Globus pallidus (tissue), 1 donor: ENCODE data around the gene PCSK6.
A peak's percentile ranks its signal among the peaks of the same experiment; 100 is the strongest.

Experiments
- DNase-seq: peaks from one replicate; pipeline ENCODE4 v3.0.0-alpha.2; 2015; ENCODE audit warnings: low spot score

PCSK6 gene

GRCh38 chr15:101489599-101490407 is at the start of gene PCSK6:
PCSK6 (minus strand) TSS chr15:101489707; CDS start chr15:101489670, 37 bp downstream.
- no peak for DNase-seq

GRCh38 chr15:101538996-101539395 is 49.5 kb upstream of the PCSK6 start:
- no peak for DNase-seq

- DNase-seq, result no peak
Observed at GRCh38 chr15:101538177-101538576, 48.7 kb upstream of the PCSK6 start.

GRCh38 chr15:101537483-101538080 is 48.1 kb upstream of the PCSK6 start:
- DNase-seq, result no peak

GRCh38 chr15:101536875-101537405 is 47.4 kb upstream of the PCSK6 start:
- no peak for DNase-seq

GRCh38 chr15:101536166-101536874 is 46.8 kb upstream of the PCSK6 start:
- DNase-seq, result no peak

- DNase-seq, result no peak
Observed at GRCh38 chr15:101535170-101535902, 45.8 kb upstream of the PCSK6 start.

GRCh38 chr15:101534376-101534970 is 45.0 kb upstream of the PCSK6 start:
- no peak for DNase-seq

- no peak for DNase-seq
Observed at GRCh38 chr15:101533371-101534140, 44.0 kb upstream of the PCSK6 start.

- no peak for DNase-seq
Observed at GRCh38 chr15:101532865-101533264, 43.4 kb upstream of the PCSK6 start.

- DNase-seq, result no peak
Observed at GRCh38 chr15:101531170-101531569, 41.7 kb upstream of the PCSK6 start.

- no peak for DNase-seq
Observed at GRCh38 chr15:101530224-101530958, 40.9 kb upstream of the PCSK6 start.

GRCh38 chr15:101528917-101529299 is 39.4 kb upstream of the PCSK6 start:
- DNase-seq, result no peak

GRCh38 chr15:101528108-101528916 is 38.8 kb upstream of the PCSK6 start:
- DNase-seq, result no peak

GRCh38 chr15:101526890-101527289 is 37.4 kb upstream of the PCSK6 start:
- no peak for DNase-seq

GRCh38 chr15:101526442-101526841 is 36.9 kb upstream of the PCSK6 start:
- no peak for DNase-seq

- DNase-seq, result no peak
Observed at GRCh38 chr15:101526021-101526420, 36.5 kb upstream of the PCSK6 start.

- no peak for DNase-seq
Observed at GRCh38 chr15:101525087-101525669, 35.7 kb upstream of the PCSK6 start.

- DNase-seq, result peak; percentile 97
Observed at GRCh38 chr15:101523560-101523940, 34.0 kb upstream of the PCSK6 start.
